K562 treated with DMSO at 1 percent for 4 hours (cell line): ENCODE data around the gene FFAR2. TPM values are rescaled to one million over a fixed set of nuclear protein-coding genes. Genes with fewer than 3 reads are reported as not detected.

ENCODE experiments used
- total RNA-seq: library from RNA; unstranded; fragments of 300-600 nt; gene quantifications from 2 replicates; pipeline ENCODE4 v1.2.3, GENCODE V29; 2022; ENCODE audit not compliant: insufficient read depth

FFAR2 gene
- total RNA-seq = not detected in 2 replicates

DNA sequence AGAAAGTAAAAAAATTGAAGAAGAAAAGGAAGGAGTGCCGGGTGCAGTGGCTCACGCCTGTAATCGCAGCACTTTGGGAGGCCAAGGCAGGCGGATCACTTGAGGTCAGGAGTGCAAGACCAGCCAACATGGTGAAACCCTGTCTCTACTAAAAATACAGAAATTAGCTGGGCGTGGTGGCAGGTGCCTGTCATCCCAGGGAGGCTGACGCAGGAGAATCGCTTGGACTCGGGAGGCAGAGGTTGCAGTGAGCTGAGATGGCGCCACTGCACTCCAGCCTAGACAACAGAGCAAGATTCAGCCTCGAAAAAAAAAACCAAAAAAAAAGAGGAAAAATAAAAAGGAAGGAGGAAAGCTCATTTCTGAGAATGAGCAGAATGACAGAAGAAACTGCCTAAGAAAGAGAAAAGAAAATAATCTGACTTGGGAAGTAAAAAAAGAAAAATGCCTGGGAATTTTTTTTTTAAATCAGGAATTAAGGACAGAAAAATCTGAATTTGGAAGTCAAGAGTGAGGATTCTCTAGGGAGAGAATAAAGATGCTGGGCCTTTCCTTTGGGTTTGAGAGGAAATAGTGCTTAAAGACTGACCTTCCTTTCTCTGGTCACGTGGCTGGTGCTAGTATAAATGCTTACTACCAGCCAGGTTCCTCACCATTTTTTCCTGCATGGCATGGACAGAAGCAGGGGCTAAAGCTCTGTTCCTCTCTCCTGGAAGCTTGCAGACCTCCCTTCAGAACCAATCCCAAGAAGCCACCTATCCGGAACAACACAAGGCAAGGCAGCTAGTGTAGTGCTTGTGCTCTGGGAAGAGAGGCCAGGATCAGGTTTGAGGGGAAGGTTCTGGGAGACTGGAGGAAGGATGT, at the start of gene FFAR2:
Gene FFAR2 (plus strand): TSS at position 652 of the 864 bp plus-strand sequence. CDS start 1,458 bp downstream, outside the sequence.

DNA sequence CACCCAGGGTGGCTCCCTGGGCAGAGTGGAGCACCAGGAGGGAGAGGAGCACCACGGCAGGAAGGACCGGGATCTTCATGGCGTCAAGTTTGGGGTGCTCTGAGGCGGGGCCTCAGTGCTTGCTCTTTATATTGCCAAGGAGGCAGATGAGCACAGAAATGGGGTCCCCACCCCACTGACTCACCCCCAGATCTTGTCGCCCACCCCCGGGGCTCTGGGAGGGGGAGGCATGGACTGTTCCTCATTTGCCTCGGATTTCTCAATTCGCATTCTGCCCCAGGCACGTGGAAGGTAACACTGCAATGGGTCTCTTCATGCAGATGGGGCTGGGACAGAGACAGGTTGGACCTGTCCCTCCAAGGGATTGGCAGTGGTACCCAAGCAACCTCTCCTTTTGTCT, 42.3 kb downstream of the FFAR2 start, which contains the start of gene KRTDAP:
Gene KRTDAP (minus strand): TSS at position 101 of the 400 bp plus-strand sequence. CDS start 22 bp downstream, at position 79.

Other genes with a start within 250 kb of the FFAR2 start
- gene FAM187B, start 219.5 kb upstream of the FFAR2 start, total RNA-seq = not detected in 2 replicates
- 53.8 and 59.3 TPM in 2 replicates for gene LSR, start 199.3 kb upstream of the FFAR2 start, total RNA-seq
- 172 and 187 TPM in 2 replicates for gene USF2, start 179.3 kb upstream of the FFAR2 start, total RNA-seq
- gene HAMP, start 165.7 kb upstream of the FFAR2 start, total RNA-seq = 3.5 and 5.3 TPM in 2 replicates
- 0.54 and 1.9 TPM in 2 replicates for gene MAG, start 156.1 kb upstream of the FFAR2 start, total RNA-seq
- gene CD22, start 119.1 kb upstream of the FFAR2 start, total RNA-seq = 5.8 and 9.1 TPM in 2 replicates
- gene FFAR1, start 100.4 kb upstream of the FFAR2 start, total RNA-seq = not detected in 2 replicates
- gene FFAR3, start 89.8 kb upstream of the FFAR2 start, total RNA-seq = not detected in 2 replicates
- not detected in 2 replicates for gene GPR42, start 77.2 kb upstream of the FFAR2 start, total RNA-seq
- gene KRTDAP, start 42.2 kb downstream of the FFAR2 start, total RNA-seq = not detected in 2 replicates
- gene DMKN, start 65.4 kb downstream of the FFAR2 start, total RNA-seq = not detected in 2 replicates
- gene SBSN, start 80.1 kb downstream of the FFAR2 start, total RNA-seq = not detected in 2 replicates
- gene GAPDHS, start 85.2 kb downstream of the FFAR2 start, total RNA-seq = not detected in 2 replicates
- 120 and 136 TPM in 2 replicates for gene TMEM147, start 97.4 kb downstream of the FFAR2 start, total RNA-seq
- gene ATP4A, start 115.4 kb downstream of the FFAR2 start, total RNA-seq = not detected in 2 replicates
- gene PMIS2, start 137.9 kb downstream of the FFAR2 start, total RNA-seq = not detected in 2 replicates
- gene HAUS5, start 164.5 kb downstream of the FFAR2 start, total RNA-seq = 21.1 and 22.2 TPM in 2 replicates
- gene RBM42, start 180.8 kb downstream of the FFAR2 start, total RNA-seq = 186 and 211 TPM in 2 replicates
- gene ETV2, start 193.5 kb downstream of the FFAR2 start, total RNA-seq = not detected in 2 replicates
- 1,092 TPM in 2 replicates for gene COX6B1, start 200.1 kb downstream of the FFAR2 start, total RNA-seq
- gene UPK1A, start 218.3 kb downstream of the FFAR2 start, total RNA-seq = not detected in 2 replicates